Measurements from ENCODE around the gene CHSY1.

The CHSY1 gene

GRCh38 chr15:101169495-101170071 lies 82.3 kb downstream of the CHSY1 start:
- DNase-seq = peak; percentile 66

GRCh38 chr15:101168898-101169494 lies 82.9 kb downstream of the CHSY1 start:
- DNase-seq = no peak

- DNase-seq = no peak
Measured at GRCh38 chr15:101168463-101168824, 83.4 kb downstream of the CHSY1 start.

- peak; percentile 81 for DNase-seq
Measured at GRCh38 chr15:101167753-101168462, 83.9 kb downstream of the CHSY1 start.

- DNase-seq = peak; percentile 36
Measured at GRCh38 chr15:101167411-101167752, 84.5 kb downstream of the CHSY1 start.

- DNase-seq = no peak
Measured at GRCh38 chr15:101165905-101166471, 85.9 kb downstream of the CHSY1 start.

GRCh38 chr15:101162701-101163483 lies 89.0 kb downstream of the CHSY1 start:
- DNase-seq = no peak

GRCh38 chr15:101161656-101162055 lies 90.2 kb downstream of the CHSY1 start:
- no peak for DNase-seq

GRCh38 chr15:101159936-101160815 lies 91.7 kb downstream of the CHSY1 start:
- DNase-seq = no peak

- no peak for DNase-seq
Measured at GRCh38 chr15:101159096-101159935, 92.5 kb downstream of the CHSY1 start.

- DNase-seq = no peak
Measured at GRCh38 chr15:101158166-101159095, 93.4 kb downstream of the CHSY1 start.

GRCh38 chr15:101157721-101158120 lies 94.1 kb downstream of the CHSY1 start:
- DNase-seq = no peak

- peak; percentile 87 for DNase-seq
Measured at GRCh38 chr15:101156509-101157159, 95.2 kb downstream of the CHSY1 start.

- DNase-seq = no peak
Measured at GRCh38 chr15:101156061-101156460, 95.8 kb downstream of the CHSY1 start.

- DNase-seq = no peak
Measured at GRCh38 chr15:101153801-101154656, 97.8 kb downstream of the CHSY1 start.

GRCh38 chr15:101152914-101153313 lies 98.9 kb downstream of the CHSY1 start:
- no peak for DNase-seq

- no peak for DNase-seq
Measured at GRCh38 chr15:101151288-101151687, 100.6 kb downstream of the CHSY1 start.

GRCh38 chr15:101150723-101151040 lies 101.2 kb downstream of the CHSY1 start:
- DNase-seq = no peak
